ENCODE measurements around the gene NABP2.
A peak's percentile ranks its signal among the peaks of the same experiment; 100 is the strongest.

GRCh38 chr12:56258068-56258819 lies 34.1 kb downstream of the NABP2 start, which contains the start of gene ANKRD52:
- peak; percentile 37 to 90 (median 81) for TF ChIP-seq CTCF (IDR thresholded peaks at IDR 0.05)
- peak in 2 of 4 donors; percentile 38 to 41 for TF ChIP-seq POLR2A (IDR thresholded peaks at IDR 0.05)

Data from esophagus squamous epithelium (tissue), 4 donors.